NCI-H460 (cell line): ENCODE data around the gene ARF3. TPM values are rescaled to one million over a fixed set of nuclear protein-coding genes. Genes with fewer than 3 reads are reported as not detected.

ENCODE experiments used
- DNase-seq: peaks from one replicate; pipeline ENCODE4 v3.0.0-alpha.2; 2016; ENCODE audit warnings: low read depth; ENCODE audit errors: extremely low read depth
- polyA plus RNA-seq: library from polyadenylated mRNA; depleted of rRNA; stranded (reverse); fragments of >200 nt; gene quantifications from 2 replicates; pipeline ENCODE4 v1.2.3, GENCODE V29; 2014; cell fraction: nucleus; rRNA removed
- total RNA-seq: library from RNA; depleted of rRNA; stranded (reverse); fragments of >200 nt; shearing (Covaris generic); gene quantifications from 2 replicates; pipeline ENCODE4 v1.2.3, GENCODE V29; 2014; rRNA removed

The ARF3 gene
- total RNA-seq, result 45.5 and 50.8 TPM in 2 replicates
- polyA plus RNA-seq, result 52.4 and 58.1 TPM in 2 replicates

DNA sequence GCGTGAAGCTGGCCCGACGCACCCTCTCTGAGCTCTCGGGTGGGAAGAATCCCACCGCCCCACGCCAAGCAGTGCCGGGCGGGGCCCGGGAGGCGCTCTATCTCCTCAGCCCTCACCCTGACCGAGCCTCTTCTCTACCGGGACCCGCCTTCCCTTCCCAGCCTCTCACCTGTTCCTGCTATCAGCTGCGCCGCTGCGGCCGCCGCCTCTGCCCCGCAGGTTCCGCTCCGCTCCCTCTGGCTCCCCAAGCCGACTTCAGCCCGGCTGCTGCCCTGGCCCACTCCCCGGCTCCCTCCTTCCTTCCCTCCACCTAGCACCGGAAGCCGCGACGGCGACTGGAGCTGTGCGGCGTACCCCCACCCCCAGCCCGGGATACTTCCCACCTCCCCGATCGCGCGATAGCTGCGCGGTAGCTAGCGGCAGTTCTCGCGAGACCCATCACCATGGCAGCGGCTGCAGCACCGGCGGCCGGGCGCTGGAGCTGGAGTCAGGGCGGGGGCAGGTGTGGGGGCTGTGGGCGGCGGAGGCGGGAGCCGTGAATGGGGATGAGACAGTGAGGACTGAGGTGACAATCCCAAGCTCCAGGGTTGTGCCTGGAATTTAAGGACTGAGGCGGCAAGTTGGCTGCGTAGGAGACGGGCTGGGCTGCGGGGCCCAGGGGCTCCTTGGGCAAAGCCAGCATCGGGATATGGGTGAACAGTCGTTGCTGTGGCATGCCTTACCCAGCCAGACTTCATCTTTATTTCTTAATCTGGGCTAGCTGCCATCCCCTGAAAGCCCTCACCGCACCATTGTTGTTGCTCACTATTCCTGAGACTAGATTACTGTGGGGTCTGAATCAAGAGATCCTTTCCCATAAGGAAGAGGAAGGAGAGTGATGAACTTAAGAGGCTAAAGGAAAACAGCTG lies at the start of gene ARF3:
TSS of gene ARF3 (minus strand) at position 347 of the 908 bp plus-strand sequence. CDS start 16,392 bp downstream, outside the sequence.
- DNase-seq, result peak; percentile 88

DNA sequence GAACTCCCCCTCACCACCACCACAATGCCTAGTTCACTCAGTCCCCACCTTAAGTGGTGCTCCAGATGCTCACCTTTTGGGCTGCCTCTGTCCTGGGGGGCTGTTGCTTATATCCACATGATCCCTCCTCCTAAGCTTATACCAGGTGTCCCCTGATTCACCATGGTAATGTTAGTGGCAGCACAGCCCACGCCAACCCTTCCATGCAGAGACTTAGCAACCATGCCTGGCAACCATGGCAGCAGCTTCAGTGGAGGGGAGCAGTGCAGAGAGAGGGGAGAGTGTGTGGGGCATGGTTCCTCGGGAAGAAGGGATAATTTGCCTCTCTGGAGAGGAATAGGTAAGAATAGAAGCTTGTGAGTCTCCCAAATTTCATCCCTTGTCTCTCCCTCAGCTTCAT lies 43.1 kb upstream of the ARF3 start:
- no peak for DNase-seq

DNA sequence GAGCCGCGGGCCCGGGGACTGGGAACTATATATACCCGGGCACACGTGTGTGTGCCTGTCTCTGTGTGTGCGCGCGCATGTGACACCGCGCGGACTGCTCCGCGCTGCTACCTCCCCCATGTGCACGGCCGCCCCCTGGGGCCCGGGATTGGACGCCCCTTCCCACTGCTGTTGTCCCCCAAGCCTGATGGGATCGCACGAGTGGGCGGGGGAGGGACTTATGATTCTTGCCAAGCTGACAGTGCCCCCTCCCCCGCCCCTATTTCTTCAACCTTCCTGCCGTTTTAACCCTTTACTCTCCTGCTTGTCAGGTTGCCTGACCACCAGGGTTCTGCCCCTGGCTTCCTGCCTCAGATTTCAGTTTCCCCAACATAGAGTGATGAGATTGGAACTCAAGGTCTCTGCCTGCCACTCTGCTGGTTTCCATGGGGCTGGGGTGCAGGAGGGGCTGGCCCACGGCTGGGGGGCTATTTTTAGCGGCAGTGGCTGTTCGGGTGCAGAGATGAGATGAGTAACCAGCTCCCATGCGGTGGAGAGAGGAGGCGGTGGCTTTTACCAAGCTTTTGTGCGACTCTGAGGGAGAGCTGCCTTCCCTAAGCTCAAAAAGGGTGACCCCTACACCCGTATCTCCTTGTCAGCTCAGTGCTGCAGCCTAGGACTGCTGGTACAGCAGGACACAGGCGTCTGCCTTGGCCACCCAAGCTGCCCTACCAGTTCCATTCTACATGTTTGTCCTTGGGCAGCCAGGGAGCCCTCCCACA lies 42.3 kb upstream of the ARF3 start, which contains the start of gene DDN:
TSS of gene DDN (minus strand) at position 5 of the 761 bp plus-strand sequence. CDS start 88 bp downstream, outside the sequence.
- DNase-seq, result no peak

DNA sequence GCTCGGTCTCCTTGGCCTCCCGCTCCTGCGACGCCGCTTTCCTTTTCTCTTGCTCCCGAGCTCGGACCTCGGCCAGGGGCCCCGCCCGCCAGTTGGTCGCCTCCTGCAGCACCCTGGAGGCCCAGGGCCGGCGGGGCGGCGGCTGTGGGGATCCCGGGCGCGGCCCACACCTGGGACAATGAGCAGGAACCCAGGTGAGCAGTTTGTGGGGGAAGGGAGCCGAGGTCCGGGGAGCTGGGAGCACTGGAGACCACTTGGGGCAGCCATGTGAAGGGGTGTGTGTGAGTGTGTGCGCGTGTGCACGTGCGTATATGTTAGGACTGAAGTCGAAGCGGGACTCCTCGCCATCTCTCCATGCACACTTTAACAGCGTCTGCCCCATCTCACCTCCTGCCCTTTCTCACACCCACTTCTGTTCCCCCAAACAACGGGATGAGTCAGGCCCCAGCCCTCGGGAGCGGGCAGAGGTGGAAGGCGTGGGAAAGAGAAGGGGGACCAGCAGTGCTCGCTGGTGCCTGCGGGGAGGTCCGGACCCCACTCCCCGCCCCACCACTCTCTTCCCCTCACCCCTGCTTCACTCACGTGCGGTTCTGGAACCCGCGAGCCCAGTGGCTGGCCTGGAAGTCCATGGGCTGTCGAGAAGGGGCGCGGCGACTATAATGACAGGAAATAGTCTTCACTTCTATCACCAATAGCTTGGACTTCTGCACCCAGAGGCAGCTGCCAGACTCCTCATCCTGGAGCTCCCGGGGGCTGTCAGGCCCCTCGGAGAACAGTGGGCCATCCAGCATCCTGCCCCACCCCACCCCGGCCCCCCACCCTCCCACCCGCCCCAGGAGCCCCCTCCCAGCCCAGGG lies 41.4 kb upstream of the ARF3 start:
- no peak for DNase-seq

GRCh38 chr12:48997719-48998496 lies 40.6 kb upstream of the ARF3 start:
- DNase-seq, result no peak

- peak; percentile 79 for DNase-seq
These were observed 39.8 kb upstream of the ARF3 start for GRCh38 chr12:48996794-48997718.

DNA sequence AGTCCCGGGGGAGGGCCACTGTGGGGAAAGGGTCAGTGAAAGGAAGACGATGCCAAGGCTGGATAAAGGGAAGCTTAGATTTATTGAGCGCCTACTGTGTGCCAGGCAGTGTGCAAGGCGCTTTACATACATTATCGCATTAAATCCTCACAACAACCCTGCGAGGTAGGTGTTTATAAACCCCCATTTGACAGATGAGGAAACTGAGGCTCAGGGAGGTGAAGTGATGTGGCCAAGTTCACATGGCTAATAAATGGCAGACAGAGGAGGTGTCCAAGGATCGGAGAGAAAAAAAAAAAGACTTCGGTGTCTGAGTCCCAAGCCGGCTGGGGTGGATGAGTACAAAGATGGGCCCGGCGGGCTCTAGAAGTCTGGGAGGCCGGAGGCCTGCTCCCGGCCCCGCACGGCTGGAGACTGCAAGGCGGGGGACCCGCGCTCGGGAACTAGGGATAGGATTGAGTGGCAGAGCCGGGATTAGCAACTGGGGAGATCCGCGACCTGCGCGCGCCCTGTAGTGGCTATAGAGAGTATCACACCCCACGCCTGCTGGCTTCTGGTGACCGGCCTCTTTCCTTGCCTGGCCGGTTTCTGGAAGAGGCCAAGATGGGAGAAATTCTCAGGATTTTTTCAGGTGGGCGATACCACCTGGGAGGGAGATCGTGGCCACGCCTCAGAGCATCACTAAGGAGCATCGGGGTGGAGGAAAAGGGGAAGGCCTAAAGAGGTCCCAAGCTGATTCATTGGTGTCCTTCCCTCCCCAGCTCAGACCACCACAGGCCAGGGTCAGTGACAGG lies 38.0 kb upstream of the ARF3 start:
- peak; percentile 81 for DNase-seq

DNA sequence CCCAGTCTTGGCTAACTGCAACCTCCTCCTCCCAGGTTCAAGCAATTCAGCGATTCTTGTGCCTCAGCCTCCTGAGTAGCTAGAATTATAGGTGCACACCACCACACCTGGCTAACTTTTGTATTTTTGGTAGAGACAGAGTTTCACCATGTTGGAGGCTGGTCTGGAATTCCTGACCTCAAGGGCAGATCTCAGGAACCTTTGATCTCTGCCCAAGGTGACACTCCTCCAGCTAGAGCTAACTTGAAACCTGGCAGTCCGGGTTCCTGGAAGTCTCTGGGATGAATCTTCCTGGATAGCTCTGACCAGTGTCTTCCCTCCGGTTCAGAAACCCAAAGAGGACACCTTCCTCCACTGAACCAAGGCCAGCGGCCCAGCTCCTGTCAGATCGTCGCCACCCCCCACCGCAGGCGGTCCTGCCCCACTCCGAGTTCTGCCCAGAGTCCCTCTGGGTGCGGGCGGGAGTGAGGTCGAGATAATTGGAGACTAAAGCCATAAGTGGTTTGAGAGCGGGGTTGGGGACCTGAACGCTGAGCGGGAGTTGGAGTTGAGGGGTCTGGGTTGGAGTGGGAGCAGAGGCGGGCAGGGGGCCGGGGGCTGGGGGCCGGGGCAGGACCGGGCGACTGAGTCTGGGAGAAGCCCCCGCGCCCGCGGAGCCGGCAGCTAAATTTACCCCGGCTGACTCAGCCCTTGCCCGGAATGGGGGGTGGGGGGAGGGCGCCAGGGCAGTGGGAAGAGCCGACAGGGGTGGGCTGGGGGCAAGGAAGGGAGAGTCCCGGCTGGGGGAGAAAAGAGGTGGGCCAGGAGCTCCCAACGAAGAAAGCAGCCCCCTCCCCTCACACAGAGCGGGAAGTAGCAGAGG lies 37.2 kb upstream of the ARF3 start:
- DNase-seq, result no peak

DNA sequence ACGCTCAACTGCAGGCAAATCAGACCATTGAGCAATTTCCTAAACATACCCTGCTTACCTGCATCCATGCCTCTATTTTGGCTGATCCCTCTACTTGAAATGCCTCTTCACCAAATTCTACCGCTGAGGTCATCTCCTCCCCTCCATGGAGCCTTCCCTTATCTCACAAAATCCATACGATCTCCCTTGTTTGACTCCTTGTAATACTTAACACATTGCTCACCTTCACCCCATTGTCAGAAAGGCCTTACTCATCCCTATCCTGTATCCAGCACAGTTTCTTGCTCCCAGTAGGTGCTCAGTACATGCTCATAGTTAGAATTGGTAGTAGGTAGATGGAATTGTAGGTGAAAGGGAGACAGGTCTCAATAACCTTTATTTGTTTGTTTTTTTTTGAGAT lies 36.5 kb upstream of the ARF3 start:
- DNase-seq, result no peak

GRCh38 chr12:48991247-48992050 lies 34.2 kb upstream of the ARF3 start:
- DNase-seq, result no peak

- DNase-seq, result no peak
These were observed 33.3 kb upstream of the ARF3 start for GRCh38 chr12:48990552-48990951.

- DNase-seq, result peak; percentile 53
These were observed 30.9 kb upstream of the ARF3 start for GRCh38 chr12:48988030-48988649.

DNA sequence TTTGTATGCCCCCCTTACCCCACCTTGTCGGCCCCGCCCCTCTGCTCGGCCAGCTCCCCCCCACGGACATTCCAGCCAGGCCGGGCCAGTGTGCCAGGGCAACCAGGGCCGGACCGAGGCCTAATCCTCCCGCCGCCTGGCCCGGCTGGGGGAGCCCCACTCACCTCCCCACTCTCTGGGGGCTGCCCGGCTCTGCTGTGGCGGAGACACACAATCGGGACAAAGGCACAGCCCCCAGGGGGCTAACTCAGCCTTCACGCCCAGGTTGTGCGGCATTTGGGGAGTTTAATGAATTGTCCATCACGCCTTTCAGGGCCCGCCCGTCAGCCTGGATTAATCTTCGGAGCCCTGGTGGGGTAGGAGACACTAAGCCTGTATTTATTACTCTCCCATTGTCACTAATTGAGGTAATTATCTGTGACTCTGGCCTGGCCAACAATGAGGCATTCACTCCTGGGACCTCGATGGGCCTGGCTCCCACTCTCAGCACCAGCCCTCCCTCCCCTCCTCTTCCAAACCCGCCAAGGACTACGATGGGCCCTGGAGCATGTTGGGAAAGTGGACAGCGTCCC lies 29.5 kb upstream of the ARF3 start:
- DNase-seq, result no peak

GRCh38 chr12:48985901-48986300 lies 28.6 kb upstream of the ARF3 start:
- no peak for DNase-seq

- DNase-seq, result no peak
These were observed 28.2 kb upstream of the ARF3 start for GRCh38 chr12:48985475-48985897.
